HG02884 (cell line): Measurements from ENCODE around the gene OPCML.
A peak's percentile ranks its signal among the peaks of the same experiment; 100 is the strongest.

Source experiments
- ATAC-seq: cut with Tn5 transposase; IDR thresholded peaks from one replicate; pipeline ENCODE4 v1.9.1; 2021; ENCODE audit warnings: mild to moderate bottlenecking, moderate library complexity; ENCODE audit not compliant: unreplicated experiment

Gene OPCML

GRCh38 chr11:133414506-133414905 is 117.8 kb downstream of the OPCML start:
- ATAC-seq, result no peak

GRCh38 chr11:133413703-133414102 is 118.6 kb downstream of the OPCML start:
- ATAC-seq, result no peak

GRCh38 chr11:133409799-133410198 is 122.5 kb downstream of the OPCML start:
- ATAC-seq, result peak; percentile 14

GRCh38 chr11:133408936-133409335 is 123.4 kb downstream of the OPCML start:
- ATAC-seq, result no peak

GRCh38 chr11:133408402-133408801 is 123.9 kb downstream of the OPCML start:
- no peak for ATAC-seq

GRCh38 chr11:133406489-133406888 is 125.8 kb downstream of the OPCML start:
- ATAC-seq, result no peak

- ATAC-seq, result no peak
Observed at GRCh38 chr11:133403900-133404299, 128.4 kb downstream of the OPCML start.

GRCh38 chr11:133402551-133402950 is 129.8 kb downstream of the OPCML start:
- no peak for ATAC-seq

- no peak for ATAC-seq
Observed at GRCh38 chr11:133399855-133400625, 132.3 kb downstream of the OPCML start.

GRCh38 chr11:133399294-133399693 is 133.0 kb downstream of the OPCML start:
- no peak for ATAC-seq

- no peak for ATAC-seq
Observed at GRCh38 chr11:133390803-133391202, 141.5 kb downstream of the OPCML start.

- ATAC-seq, result no peak
Observed at GRCh38 chr11:133388975-133389568, 143.2 kb downstream of the OPCML start.

GRCh38 chr11:133388260-133388659 is 144.0 kb downstream of the OPCML start:
- no peak for ATAC-seq

- ATAC-seq, result no peak
Observed at GRCh38 chr11:133386852-133387251, 145.4 kb downstream of the OPCML start.

- no peak for ATAC-seq
Observed at GRCh38 chr11:133386262-133386661, 146.0 kb downstream of the OPCML start.

GRCh38 chr11:133385781-133386180 is 146.5 kb downstream of the OPCML start:
- no peak for ATAC-seq

- ATAC-seq, result no peak
Observed at GRCh38 chr11:133384731-133385130, 147.6 kb downstream of the OPCML start.

- no peak for ATAC-seq
Observed at GRCh38 chr11:133383689-133384088, 148.6 kb downstream of the OPCML start.

- no peak for ATAC-seq
Observed at GRCh38 chr11:133383201-133383600, 149.1 kb downstream of the OPCML start.

- no peak for ATAC-seq
Observed at GRCh38 chr11:133382131-133382812, 150.0 kb downstream of the OPCML start.

- ATAC-seq, result no peak
Observed at GRCh38 chr11:133381761-133382130, 150.6 kb downstream of the OPCML start.

- no peak for ATAC-seq
Observed at GRCh38 chr11:133366147-133366546, 166.2 kb downstream of the OPCML start.
